T-helper 2 cell (primary cell): Measurements from ENCODE around the gene IQSEC3.
"Not testable (repeated sequence)": the region's sequence is repeated elsewhere in the genome, so short reads cannot be mapped to it uniquely, and the experiment has no call there.

Experiments
- DNase-seq, 5 experiments: peaks; one replicate each; pipeline versions ENCODE4 v3.0.0 to v3.0.0-alpha.2; 2012 to 2022

The IQSEC3 gene

GRCh38 chr12:203074-203461, 136.5 kb downstream of the IQSEC3 start:
- DNase-seq: no peak

- DNase-seq: no peak
Measured at GRCh38 chr12:203462-204260, 137.1 kb downstream of the IQSEC3 start.

GRCh38 chr12:204261-204678, 137.7 kb downstream of the IQSEC3 start:
- DNase-seq: no peak

GRCh38 chr12:205026-205425, 138.5 kb downstream of the IQSEC3 start:
- no peak for DNase-seq

- no peak for DNase-seq
Measured at GRCh38 chr12:206746-207440, 140.3 kb downstream of the IQSEC3 start.

GRCh38 chr12:207804-208203, 141.2 kb downstream of the IQSEC3 start:
- no peak for DNase-seq

GRCh38 chr12:208813-209212, 142.2 kb downstream of the IQSEC3 start:
- no peak for DNase-seq

GRCh38 chr12:209246-209645, 142.7 kb downstream of the IQSEC3 start:
- DNase-seq: no peak

- DNase-seq: no peak
Measured at GRCh38 chr12:209851-210250, 143.3 kb downstream of the IQSEC3 start.

- no peak for DNase-seq
Measured at GRCh38 chr12:210277-211141, 143.9 kb downstream of the IQSEC3 start.

- DNase-seq: no peak
Measured at GRCh38 chr12:211142-211465, 144.5 kb downstream of the IQSEC3 start.

GRCh38 chr12:211639-212414, 145.3 kb downstream of the IQSEC3 start:
- DNase-seq: no peak

- no peak for DNase-seq
Measured at GRCh38 chr12:212415-212714, 145.8 kb downstream of the IQSEC3 start.

- DNase-seq: no peak
Measured at GRCh38 chr12:212715-213526, 146.4 kb downstream of the IQSEC3 start.

GRCh38 chr12:213527-213932, 147.0 kb downstream of the IQSEC3 start:
- no peak for DNase-seq

GRCh38 chr12:214003-214741, 147.6 kb downstream of the IQSEC3 start, which contains the start of gene SLC6A12:
Gene SLC6A12 (minus strand): TSS chr12:214157. CDS start chr12:209986, 4,171 bp downstream.
- no peak for DNase-seq

- DNase-seq: no peak
Measured at GRCh38 chr12:215116-215515, 148.5 kb downstream of the IQSEC3 start.

GRCh38 chr12:217029-217428, 150.5 kb downstream of the IQSEC3 start:
- DNase-seq: not testable (repeated sequence)

GRCh38 chr12:218221-218620, 151.7 kb downstream of the IQSEC3 start:
- no peak for DNase-seq

- DNase-seq: no peak
Measured at GRCh38 chr12:218728-219590, 152.4 kb downstream of the IQSEC3 start.
